Measurements from ENCODE around the gene CEMIP. TPM values are rescaled to one million over a fixed set of nuclear protein-coding genes. Genes with fewer than 3 reads are reported as not detected.

Gene CEMIP
- polyA plus RNA-seq, 1 donor (not counting 4 experiments of a cell fraction or from before 2014, with no cell fraction given), result 2.3 TPM

GRCh38 chr15:80752204-80752603 lies 27.0 kb upstream of the CEMIP start:
- peaks cover 11 to 18% of the 10 kb centered on the region in 2 experiments for H3K36me3 ChIP-seq (ENCODE audit: control insufficient read depth in 2 of 2, extremely low read depth in 1 of 2, insufficient read depth in 2 of 2, low read length in 2 of 2)
- dilution Hi-C loops (cut with MboI; ENCODE audit: extremely low pct_ligation_motif_present, low sequenced_read_pairs), result no loop called here

GRCh38 chr15:80753161-80753560 lies 26.0 kb upstream of the CEMIP start:
- no peaks in the 10 kb centered on the region for H3K27me3 ChIP-seq (ENCODE audit: control insufficient read depth, extremely low read depth, insufficient read depth, low read length)
- H3K36me3 ChIP-seq (ENCODE audit: control insufficient read depth in 2 of 2, extremely low read depth in 1 of 2, insufficient read depth in 2 of 2, low read length in 2 of 2), result peaks cover 11 to 18% of the 10 kb centered on the region in 2 experiments
- no peak overlapping the region for H3K9ac ChIP-seq (ENCODE audit: control insufficient read depth, extremely low read depth, insufficient read depth, low read length)
- DNase-seq (ENCODE audit: low read depth, low spot score) (no peak), FAIRE-seq (no peak)
- H3K4me3 ChIP-seq (ENCODE audit: control insufficient read depth in 2 of 3, extremely low read depth in 1 of 3, insufficient read depth in 2 of 3, low read depth in 1 of 3, low read length in 3 of 3), result no peak overlapping the region
- no peak overlapping the region for H3K4me2 ChIP-seq (ENCODE audit: control insufficient read depth, extremely low read depth, insufficient read depth, low read depth, low read length)
- H3K9me3 ChIP-seq (ENCODE audit: control insufficient read depth, low read depth, low read length), result no peaks in the 10 kb centered on the region
- no peak overlapping the region for H2AFZ ChIP-seq (ENCODE audit: control insufficient read depth, low read length)
- no peak for TF ChIP-seq CTCF (optimal IDR thresholded peaks at IDR 0.05 in 1 of 3, IDR thresholded peaks at IDR 0.05 in 1 of 3, conservative IDR thresholded peaks at IDR 0.05 in 1 of 3; ENCODE audit: extremely low read depth in 1 of 3, insufficient read depth in 2 of 3, low read length in 3 of 3)
- no peak for TF ChIP-seq EZH2 (IDR thresholded peaks at IDR 0.05; ENCODE audit: low read length)
- no peak overlapping the region for H3K27ac ChIP-seq (ENCODE audit: control insufficient read depth, insufficient read depth, low read length)
- H3K79me2 ChIP-seq (ENCODE audit: control insufficient read depth, insufficient read depth, low read length), result peaks cover 3% of the 10 kb centered on the region
- H4K20me1 ChIP-seq (ENCODE audit: control insufficient read depth, extremely low read depth, insufficient read depth, low read length), result no peaks in the 10 kb centered on the region
- dilution Hi-C loops (cut with MboI; ENCODE audit: extremely low pct_ligation_motif_present, low sequenced_read_pairs), result no loop called here
- H3K4me1 ChIP-seq (ENCODE audit: control insufficient read depth, extremely low read depth, insufficient read depth, low read length), result peaks cover 3% of the 10 kb centered on the region
- no peaks in the 10 kb centered on the region for H3K9me1 ChIP-seq (ENCODE audit: control insufficient read depth, extremely low read depth, insufficient read depth, low read length)

More at GRCh38 chr15:80752204-80752603, 27.0 kb upstream of the CEMIP start:
- Histone ChIP-seq H3K9me1 (ENCODE audit: control insufficient read depth, extremely low read depth, insufficient read depth, low read length) (peaks cover under 1% of the 10 kb centered on the region), H4K20me1 (ENCODE audit: control insufficient read depth, extremely low read depth, insufficient read depth, low read length) (no peaks in the 10 kb centered on the region), H3K27ac (ENCODE audit: control insufficient read depth, insufficient read depth, low read length) (no peak overlapping the region), H3K4me3 (ENCODE audit: control insufficient read depth in 2 of 3, extremely low read depth in 1 of 3, insufficient read depth in 2 of 3, low read depth in 1 of 3, low read length in 3 of 3) (no peak overlapping the region), H3K27me3 (ENCODE audit: control insufficient read depth, extremely low read depth, insufficient read depth, low read length) (no peaks in the 10 kb centered on the region), H3K9ac (ENCODE audit: control insufficient read depth, extremely low read depth, insufficient read depth, low read length) (no peak overlapping the region), H3K79me2 (ENCODE audit: control insufficient read depth, insufficient read depth, low read length) (peaks cover 13% of the 10 kb centered on the region), H3K9me3 (ENCODE audit: control insufficient read depth, low read depth, low read length) (no peaks in the 10 kb centered on the region), H3K4me1 (ENCODE audit: control insufficient read depth, extremely low read depth, insufficient read depth, low read length) (peaks cover 3% of the 10 kb centered on the region), H2AFZ (ENCODE audit: control insufficient read depth, low read length) (no peak overlapping the region), H3K4me2 (ENCODE audit: control insufficient read depth, extremely low read depth, insufficient read depth, low read depth, low read length) (no peak overlapping the region)
- DNase-seq (ENCODE audit: low read depth, low spot score) (no peak), FAIRE-seq (no peak)
- TF ChIP-seq EZH2 (IDR thresholded peaks at IDR 0.05; ENCODE audit: low read length) (no peak), CTCF (optimal IDR thresholded peaks at IDR 0.05 in 1 of 3, IDR thresholded peaks at IDR 0.05 in 1 of 3, conservative IDR thresholded peaks at IDR 0.05 in 1 of 3; ENCODE audit: extremely low read depth in 1 of 3, insufficient read depth in 2 of 3, low read length in 3 of 3) (no peak)

All from keratinocyte (primary cell).